ENCODE results near the gene TMF1.

Gene TMF1

DNA sequence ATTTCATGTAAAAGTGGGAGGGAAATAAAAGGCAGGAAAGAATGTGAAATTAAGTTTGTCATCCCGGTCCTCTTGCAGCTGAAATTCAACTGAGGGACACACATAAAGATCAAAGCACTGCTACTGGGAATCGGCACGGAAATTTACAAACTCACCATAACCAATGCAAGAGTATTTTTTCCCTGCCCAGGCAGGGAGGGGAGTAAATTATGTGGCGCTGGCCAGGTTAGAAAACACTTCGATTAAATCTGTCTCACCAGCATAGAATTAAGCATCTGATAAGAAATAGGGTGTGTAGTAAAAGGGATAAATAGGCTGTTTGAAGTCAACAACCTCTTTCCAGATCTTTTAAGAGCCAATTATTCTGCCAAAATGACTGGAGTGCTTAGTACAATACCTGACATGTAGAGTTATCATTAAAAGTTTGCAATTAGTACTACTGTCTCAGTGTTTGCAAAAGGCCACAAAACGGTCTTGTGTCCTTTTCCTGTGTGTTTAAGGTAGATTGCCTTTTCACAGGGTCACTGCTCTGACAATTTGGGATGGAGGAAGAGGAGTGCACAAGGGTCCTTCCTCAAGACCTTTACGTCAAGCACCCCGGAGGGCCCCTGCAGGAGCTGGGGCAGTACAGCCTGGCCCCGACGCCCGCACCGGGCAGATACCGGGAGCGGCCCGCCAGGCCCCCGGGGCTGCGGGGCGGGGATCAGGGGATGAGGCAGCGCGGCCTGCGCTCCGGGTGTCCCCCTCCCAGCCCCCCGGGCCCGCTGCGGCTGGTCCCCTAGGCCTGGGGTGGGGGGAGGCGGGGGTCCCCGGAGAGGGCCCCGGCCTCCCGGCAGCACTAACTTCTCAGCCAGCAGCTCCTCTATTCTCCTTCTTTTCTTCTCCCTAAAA lies 27.4 kb upstream of the TMF1 start:
- no peak for DNase-seq (ENCODE audit: low read depth)

DNA sequence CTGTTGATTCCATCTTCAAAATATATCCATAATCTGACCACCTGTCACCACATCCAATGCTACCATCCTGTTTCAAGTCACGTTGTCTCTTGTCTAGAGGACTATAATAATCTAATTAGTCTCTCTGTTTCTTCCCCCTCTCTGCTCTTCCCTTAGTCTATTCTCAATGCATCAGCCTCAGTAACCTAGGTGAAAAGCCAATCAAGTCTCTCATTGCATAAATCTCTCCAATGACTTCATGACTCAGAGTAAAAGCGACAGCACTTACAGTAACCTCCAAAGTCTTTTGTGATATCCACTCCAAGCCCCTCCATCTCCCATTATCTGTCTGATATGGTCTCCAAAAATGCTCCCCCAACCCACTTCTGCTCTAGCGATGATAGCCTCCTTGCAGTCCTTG lies 20.8 kb upstream of the TMF1 start:
- no peak for DNase-seq (ENCODE audit: low read depth)

DNA sequence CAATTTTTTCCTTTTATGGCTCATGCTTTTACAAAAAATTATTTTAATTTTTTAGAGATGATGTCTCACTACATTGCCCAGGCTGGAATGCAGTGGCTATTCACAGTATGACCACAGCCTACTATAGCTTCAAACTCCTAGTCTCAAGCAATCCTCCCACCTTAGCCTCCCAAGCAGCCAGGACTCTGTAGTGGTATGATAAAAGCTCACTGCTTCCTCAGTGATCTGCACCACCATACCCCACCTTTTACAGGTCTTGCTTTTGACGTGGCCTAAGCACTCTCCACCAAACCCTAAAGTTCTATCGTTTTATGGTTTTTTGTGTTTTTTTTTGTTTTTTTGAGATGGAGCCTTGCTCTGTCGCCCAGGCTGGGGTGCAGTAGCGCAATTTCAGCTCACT lies 14.0 kb upstream of the TMF1 start:
- DNase-seq (ENCODE audit: low read depth) = no peak

DNA sequence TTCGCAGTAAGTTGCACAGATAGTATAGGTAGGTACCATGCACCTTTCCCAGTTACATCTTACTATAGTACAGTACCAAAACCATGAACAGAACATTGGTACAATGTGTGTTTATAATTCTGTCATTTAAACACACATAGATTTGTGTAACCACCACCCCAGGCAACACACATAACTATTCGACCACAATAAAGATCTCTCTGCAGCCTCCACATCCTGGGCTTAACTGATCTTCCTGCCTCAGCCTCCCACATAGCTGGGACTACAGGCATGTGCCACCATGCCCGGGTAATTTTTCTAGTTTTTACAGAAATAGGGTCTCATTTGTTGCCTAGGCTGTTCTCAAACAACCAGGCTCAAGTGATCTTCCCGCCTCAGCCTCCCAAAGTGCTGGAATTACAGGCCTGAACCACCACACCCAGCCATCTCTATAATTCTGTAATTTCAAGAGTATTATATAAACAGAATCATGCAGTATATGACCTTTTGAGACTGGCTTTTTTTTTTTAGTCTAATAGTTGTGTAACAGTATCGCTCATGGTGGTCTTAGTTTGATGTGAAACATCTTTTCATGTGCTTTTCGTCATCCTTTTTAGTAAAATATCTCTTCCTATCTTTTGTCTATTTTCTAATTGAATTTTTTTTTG lies 13.3 kb upstream of the TMF1 start:
- DNase-seq (ENCODE audit: low read depth) = no peak

DNA sequence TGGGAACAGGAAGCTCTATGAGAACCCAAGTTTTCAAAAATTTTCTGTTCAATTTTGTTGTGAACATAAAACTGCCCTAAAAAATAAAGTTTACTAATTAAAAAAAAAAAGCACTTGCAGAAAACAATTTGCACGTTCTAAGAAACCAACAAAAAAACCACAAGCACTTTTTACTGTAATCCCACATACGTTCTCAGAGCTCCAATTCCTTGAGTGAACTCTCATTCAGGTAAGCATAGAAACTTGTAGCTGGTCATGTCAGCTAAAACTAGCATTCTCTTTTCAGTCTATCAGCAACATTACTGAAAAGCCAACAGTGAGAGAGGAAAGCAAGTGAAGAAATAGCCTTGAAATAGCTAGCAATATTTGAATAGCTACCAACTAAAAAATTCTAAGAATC lies 11.5 kb upstream of the TMF1 start:
- no peak for DNase-seq (ENCODE audit: low read depth)

DNA sequence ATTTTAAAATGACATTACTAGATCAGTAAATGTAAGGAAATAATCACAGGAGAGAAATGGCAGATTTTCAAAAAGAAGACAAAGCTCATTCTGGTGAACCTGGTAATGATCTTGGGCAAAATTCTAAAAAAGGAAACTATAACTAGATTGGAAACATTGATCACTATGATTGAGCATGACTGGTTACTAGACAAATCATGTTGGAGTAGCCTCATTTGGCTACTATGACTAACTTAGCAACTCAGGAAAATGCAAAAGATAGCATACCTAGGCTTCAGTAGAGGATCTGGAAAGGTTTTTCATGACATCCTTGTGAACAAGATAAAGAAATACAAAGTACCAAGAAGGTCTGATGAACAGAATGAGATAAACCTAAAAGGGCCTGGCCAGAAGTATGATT lies 7.6 kb upstream of the TMF1 start:
- DNase-seq (ENCODE audit: low read depth) = no peak

DNA sequence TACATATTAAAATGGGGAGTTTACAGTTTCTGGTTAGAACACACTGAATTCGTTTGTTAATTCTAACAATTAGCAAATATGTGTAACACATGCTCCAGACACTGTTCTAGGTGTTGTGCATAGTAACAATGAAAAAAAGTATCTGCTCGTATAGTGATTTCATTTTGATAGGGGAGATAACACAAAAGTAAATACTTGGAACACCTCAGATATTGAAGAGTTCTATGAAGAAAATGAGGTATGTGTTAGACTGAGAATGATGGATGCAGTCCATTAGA lies 6.8 kb upstream of the TMF1 start:
- DNase-seq (ENCODE audit: low read depth) = no peak

DNA sequence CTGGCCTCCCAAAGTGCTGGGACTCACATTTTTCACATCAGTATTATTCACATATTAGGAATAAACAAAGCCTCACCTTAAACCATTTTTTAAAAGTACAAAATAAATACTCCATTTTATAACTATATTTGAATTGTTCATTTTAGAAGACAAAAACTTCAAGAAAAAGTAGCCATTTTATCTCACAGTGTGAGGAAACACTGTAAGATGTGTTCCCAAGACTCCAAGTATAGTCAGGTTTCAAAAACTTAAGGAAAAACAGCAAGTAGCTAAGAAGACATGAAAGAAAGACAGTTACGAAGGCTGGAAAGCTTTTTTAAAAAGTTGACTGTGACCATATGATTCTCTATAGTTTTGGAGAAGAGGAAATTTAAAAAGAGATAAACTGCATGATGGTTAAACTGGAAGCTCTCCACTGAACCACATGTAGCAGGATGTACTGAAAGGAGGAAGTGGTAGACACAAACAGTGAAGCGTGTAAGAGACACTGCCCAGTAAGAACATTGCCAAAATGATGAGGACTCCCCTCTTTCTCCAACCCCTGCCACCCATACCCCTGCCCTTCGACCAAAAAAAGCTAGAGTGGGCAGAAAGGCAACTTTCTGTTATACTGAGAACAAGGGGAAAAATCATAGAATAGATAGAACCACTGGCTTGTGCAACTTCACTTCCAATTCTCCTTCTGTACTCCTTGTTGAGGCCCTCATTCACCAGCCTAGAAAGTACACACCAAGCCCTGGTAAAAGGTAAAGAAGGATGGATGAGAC lies 6.2 kb upstream of the TMF1 start:
- DNase-seq (ENCODE audit: low read depth) = no peak

DNA sequence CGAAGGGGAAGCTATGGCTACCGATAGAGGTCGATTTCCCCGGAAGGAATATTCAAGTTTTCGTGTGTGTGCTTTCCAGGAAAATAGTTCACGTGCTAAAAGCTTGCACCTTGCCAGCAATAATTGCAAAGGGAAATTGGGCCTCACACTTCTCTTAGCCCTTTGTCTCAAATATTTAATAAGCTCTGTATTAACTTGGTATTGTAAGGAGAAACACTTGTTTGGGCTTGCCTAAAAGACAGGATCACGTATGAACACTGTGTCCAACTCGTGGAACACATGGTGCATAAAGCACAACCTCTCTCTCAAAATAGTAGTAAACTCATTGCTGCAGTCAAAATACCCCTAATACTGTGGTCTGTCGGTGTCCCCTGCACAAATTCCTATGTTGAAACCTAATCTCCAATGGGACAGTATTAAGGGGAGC lies 352 bp upstream of the TMF1 start:
- no peak for DNase-seq (ENCODE audit: low read depth)

DNA sequence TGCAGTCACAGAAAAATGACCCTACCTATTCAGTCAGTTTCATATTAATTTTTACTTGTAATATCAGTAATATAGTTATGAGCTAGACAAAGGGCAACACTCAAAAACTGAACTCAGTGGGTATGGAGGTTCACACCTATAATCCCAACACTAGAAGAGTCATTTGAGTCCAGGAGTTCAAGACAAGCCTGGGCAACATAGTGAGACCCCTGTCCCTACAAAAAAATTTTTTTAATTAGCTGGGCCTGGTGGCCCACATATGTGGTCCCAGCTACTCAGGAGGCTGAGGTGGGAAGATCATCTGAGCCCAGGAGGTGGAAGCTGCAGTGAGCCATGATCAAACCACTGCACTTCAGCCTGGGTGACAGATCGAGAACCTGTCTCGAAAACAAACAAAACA lies 3.1 kb downstream of the TMF1 start:
- DNase-seq (ENCODE audit: low read depth) = no peak

DNA sequence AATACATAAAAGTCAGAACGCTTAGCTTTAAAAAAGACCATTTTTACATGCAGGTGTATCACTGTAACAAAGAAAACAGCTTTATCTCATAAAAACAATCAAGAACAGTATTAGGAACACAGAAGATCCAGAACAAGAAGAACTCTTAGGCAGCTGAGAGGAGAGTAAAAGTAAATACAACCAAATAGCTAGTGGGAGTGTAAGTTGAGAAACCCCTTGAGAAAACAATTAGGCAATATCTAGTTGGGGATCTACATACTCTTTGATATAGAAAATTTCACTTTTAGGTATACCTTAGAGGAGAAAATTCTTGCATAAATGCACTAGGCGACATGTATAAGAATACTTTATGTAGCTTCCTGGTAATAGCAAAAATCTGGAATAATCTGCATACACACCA lies 7.5 kb downstream of the TMF1 start:
- DNase-seq (ENCODE audit: low read depth) = no peak

DNA sequence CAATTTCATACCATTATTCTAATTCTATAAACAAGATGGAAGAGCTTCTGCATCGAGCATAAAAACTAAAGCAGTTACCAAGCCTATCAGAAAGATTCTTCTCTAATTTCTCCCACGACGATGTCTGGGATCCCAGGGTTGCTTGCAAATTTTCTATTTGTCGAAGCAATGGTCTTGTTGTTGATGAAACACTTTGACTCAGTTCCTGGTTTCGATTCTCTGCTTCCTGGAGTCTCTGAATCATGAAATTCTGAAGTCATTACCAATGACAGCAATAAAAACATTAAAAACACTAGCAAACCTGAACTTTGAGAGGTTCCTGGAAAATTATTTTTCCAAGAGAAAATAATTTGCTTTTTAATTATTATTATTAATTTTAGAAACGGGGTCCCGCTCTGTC lies 18.7 kb downstream of the TMF1 start:
- no peak for DNase-seq (ENCODE audit: low read depth)

DNA sequence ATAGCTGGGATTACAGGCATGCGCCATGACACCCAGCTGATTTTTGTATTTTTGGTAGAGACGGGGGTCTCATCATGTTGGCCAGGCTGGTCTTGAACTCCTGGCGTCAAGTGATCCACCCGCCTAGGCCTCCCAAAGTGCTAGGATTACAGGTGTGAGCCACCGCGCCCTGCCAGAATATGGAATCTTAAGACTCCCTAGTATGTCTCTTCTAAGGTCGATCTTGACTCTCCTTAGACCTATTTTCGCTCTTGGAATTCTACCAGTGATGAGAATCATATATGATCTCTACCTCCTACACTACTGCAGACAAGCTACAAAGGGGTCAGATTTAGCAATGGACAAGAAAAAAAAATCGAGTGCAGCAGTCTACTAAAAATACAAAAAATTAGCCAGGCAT lies 19.4 kb downstream of the TMF1 start:
- no peak for DNase-seq (ENCODE audit: low read depth)

DNA sequence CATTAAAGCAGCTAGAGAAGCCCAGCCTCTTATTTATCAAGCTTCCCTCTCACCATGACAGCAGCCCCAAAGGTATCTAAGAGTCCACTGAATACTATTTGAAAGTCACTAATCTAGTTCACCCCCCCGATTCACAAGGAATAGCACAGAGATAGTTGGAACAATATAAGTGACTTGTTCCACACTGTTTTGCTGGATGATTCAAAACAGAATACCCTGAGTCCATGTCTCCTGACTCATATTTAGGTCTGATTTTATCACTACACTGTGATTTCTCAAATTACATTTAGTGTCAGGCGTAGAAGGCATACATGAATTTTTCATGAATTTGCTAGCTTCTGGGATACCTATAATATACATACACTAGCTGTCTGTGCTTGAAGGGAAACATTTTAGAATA lies 20.0 kb downstream of the TMF1 start:
- DNase-seq (ENCODE audit: low read depth) = no peak

DNA sequence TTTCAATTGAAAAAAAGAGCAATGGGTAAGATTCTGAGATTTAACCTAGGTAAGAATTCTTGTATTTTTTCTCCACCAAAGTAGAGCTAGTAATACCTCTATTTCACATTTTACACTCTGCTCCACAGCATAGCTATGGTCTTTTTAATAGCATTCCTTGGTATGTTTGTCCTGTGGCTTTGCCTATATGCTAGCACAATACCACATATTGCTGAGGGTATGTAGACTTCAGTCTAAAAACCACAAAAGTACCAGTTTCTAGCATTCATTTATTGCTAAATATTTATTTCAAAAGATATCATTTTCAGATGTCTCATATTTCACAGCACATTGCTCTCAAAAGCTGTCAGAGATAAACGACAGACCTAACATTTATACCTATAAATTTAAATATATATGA lies 20.5 kb downstream of the TMF1 start:
- DNase-seq (ENCODE audit: low read depth) = no peak

DNA sequence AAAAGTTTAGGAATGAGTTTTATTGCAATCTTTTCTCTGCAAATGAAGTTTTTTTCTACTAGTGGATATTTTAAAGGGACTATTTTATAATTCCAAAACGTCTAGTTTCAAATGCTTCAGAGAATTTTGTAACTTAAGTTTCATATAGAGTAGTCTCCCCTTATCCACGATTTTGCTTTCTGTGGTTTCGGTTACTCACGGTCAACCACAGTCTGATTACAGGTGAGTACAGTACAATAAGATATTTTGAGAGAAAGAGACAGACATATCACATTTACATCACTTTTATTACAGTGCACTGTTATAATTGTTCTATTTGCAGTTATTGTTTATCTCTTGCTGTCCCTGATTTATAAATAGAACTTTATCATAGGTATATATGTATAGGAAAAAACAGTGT lies 31.3 kb downstream of the TMF1 start:
- DNase-seq (ENCODE audit: low read depth) = no peak

DNA sequence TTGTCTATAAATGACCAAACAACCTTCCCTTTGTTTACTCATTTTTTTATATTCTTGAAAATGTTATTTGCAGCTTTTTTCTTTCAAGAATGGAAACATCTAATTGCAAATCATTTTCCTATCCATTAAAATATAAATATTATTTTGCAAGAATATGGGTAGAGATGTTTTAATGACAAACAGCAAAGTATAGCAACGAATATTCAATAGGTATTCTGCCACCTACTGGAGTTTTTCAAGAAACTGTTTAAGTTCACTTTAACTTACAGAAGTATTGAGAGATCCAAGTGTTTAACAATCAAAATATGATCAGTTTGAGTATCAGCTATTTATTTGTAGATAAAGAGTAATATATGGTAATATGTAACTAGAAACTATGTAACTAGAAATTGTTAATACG lies 31.7 kb downstream of the TMF1 start:
- no peak for DNase-seq (ENCODE audit: low read depth)

DNA sequence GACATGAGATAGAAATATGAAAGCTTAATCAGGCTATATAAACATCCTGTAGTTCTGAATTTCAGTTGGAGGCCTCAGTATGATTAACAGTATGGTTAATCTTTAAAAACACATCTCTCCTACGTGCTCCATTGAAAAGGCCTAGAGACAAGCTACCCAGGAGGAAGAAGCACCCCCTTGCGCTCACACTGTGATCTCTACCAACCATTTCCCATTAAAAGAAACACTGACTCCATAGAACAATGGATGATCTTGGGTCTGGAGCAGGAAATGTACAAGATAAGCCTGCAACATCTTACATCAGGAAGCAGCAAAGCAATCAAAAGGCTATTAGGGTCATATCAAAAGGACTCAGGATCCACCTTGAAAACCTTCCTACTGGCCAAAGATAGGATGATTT lies 35.2 kb downstream of the TMF1 start:
- no peak for DNase-seq (ENCODE audit: low read depth)

DNA sequence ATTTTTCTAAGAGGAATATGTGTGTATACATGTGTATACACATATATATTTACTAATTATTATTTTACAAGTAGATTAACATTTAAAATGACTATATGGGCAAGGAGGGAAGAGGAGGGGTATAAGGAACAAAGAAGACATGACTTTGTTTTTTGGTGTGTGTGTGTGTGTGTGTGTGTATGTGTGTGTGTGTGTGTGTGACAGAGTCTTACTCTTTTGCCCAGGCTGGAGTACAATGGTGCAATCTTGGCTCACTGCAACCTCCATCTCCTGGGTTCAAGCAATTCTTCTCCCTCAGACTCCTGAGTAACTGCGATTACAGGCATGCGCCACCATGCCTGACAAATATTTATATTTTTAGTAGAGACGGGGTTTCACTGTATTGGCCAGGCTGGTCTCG lies 36.0 kb downstream of the TMF1 start:
- DNase-seq (ENCODE audit: low read depth) = no peak

DNA sequence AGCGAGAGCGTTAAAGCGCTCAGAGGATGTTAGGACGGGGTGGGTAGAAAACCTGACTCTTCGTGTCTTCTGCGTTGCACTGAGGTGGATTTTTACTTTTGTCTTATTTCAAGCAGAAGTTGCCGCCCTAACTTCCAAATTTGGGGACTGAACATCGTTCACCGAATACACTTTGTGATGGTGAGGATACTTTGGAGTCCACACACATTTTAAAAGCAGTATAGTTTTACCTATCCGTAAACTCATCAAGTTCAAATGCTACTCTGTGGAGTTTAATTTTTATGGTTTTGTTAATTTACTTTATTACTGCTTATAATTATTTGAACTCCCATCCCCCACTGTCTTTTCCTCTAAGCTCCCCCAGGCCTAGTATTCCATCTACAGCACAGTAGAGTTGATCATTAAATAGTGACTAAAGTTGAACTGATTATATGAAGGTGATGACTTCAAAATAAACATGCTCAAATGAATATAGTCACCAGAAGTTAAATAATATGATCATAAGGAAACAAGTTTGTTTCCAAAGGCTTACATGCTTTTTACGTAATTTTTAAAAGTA lies 38.0 kb downstream of the TMF1 start:
- DNase-seq (ENCODE audit: low read depth) = no peak

DNA sequence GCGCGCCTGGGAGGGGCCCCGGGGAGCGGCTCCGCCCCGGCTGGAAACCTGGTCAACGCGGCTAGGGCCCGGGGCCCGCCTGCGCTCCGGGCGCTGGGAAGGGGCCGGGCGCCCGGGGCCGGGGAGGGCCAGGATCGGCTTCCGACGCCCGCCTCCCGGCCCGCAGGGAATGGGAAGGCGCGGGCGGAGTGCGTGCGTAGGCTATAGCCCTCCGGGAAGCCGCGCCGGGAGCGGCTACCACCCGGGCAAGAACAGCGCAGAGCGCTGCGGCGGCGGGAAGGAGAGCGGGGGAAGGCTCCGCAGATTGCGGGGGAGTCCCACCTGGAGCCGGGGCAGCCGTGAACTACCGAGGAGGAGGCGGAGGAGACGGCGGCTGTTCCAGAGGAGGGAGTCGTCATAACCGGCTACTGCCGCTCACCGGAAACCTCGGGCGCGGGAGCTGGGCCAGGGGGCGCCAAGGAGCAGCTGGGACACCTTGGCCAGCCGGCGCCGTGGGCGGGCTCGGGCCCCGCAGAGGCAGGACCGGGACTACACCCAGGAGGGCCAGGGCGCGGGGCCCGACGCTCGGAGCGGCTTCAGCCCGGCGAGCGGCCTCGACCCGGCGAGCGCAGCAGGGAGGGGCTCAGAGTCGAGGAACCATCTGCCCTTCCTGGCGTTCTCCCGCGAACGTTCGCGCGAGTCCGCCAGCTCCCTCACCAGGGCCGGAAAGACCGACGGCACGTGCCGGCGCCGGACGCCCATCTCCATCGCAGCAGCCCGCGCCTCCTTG lies 38.7 kb downstream of the TMF1 start, which contains the start of gene EOGT:
Gene EOGT, minus strand, starts transcription at position 432 of the 769 bp plus-strand sequence. CDS start 3,838 bp downstream, outside the sequence.
- DNase-seq (ENCODE audit: low read depth) = peak; percentile 36

DNA sequence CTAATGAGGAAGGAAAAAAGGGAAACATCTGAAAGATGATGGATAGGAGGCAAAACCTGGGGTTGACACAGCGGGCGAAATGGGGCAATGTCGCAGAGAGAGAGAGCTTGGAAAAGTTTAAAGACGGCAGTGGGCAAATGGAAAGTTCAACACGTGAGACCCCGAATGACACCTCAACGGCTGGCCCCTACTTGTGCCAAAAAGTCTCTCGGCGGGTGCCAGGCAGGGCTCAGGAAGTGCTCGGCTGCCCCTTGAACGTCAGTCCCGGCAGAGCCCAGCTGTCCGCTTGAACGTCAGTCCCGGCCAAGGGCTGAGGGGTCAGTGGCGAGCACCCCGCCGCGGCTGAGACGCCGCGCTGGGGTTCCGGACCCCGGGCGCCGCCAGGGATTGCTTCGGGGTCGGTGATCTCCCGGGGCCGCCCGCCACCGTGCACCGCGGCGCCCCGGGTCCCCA lies 39.3 kb downstream of the TMF1 start:
- peak; percentile 11 for DNase-seq (ENCODE audit: low read depth)

Measured in GM04503 (cell line).